Endothelial cell of umbilical vein (primary cell): ENCODE results near the gene INHBC.

ENCODE experiments used
- CTCF ChIP-seq, 2 donors: IDR thresholded peaks; 1 replicate in 1 of 2; 2 replicates in 1 of 2; pipeline ENCODE4 v1.5.1; 2011; ENCODE audit warnings: low read length in 2 of 2, mild to moderate bottlenecking in 2 of 2, moderate library complexity in 2 of 2, control low read depth in 1 of 2, inconsistent platforms in 1 of 2, low read depth in 1 of 2; ENCODE audit not compliant: insufficient read depth in 1 of 2; ENCODE audit errors: extremely low read depth in 1 of 2
- POLR2A ChIP-seq: IDR thresholded peaks from 2 replicates; pipeline ENCODE4 v1.6.1; 2012; ENCODE audit warnings: low read depth, mild to moderate bottlenecking, control low read depth, low read length
- POLR2AphosphoS5 ChIP-seq: IDR thresholded peaks from 2 replicates; pipeline ENCODE4 v1.6.1; 2012; ENCODE audit warnings: low read depth, mild to moderate bottlenecking, control low read depth, low read length, moderate library complexity; ENCODE audit not compliant: insufficient read depth
- TF ChIP-seq, protein P1 (sequence below): IDR thresholded peaks from 2 replicates; pipeline ENCODE4 v1.6.1; 2011; ENCODE audit not compliant: insufficient read depth, insufficient read length

DNA sequence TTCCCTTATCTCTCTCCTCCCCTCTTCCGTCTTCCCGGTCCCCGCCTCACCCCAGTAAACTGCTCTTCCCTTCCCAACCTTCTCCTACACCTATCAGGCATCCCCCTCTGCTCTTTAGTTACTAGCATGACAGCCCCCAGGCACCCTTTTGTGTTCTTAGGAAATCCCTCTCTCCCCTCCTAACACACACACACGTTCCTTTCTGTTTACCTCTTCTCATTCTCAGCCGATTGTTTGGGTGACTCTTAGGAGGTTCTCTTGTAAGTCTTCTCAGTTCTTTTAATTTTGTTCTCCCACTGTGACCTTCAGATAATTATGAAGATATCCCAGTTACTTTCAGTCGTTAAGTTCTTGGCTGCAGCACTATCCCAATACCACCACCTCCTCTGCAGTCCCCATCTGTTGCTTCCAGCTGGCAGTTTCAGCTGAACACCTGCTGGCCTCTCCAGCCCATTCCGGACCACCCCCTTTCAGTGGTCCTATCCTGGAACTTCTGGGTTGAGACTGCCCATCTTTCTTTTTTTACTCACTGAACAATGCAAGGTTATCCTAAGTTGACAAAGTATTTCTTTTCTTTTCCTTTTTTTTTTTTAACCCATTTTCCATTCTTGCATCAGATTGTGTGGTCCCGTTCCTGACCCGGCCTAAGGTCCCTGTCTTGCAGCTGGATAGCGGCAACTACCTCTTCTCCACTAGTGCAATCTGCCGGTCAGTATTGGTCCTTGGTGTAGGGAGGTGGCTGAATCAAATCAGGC lies 54.0 kb downstream of the INHBC start:
- TF ChIP-seq CTCF (IDR thresholded peaks at IDR 0.05; ENCODE audit: extremely low read depth in 1 of 2, insufficient read depth in 1 of 2, low read depth in 1 of 2, low read length in 2 of 2) (no peak), POLR2A (no peak), POLR2AphosphoS5 (no peak)
- TF ChIP-seq, protein P1, sequence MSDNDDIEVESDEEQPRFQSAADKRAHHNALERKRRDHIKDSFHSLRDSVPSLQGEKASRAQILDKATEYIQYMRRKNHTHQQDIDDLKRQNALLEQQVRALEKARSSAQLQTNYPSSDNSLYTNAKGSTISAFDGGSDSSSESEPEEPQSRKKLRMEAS, result no peak
